Stimulated activated CD8-positive, alpha-beta memory T cell treated with anti-CD3 and anti-CD28 coated beads, Interleukin-7, amount 100 ng/mL, for 48 hours (primary cell): ENCODE measurements around the gene CCDC194.
A peak's percentile ranks its signal among the peaks of the same experiment; 100 is the strongest.

Source experiments
- DNase-seq, 2 donors: peaks; one replicate each; pipeline ENCODE4 v3.0.0-alpha.2; 2020; ENCODE audit warnings: low read depth in 1 of 2; ENCODE audit errors: extremely low read depth in 1 of 2

CCDC194 gene

GRCh38 chr19:17393914-17394313 lies at the start of gene CCDC194:
Gene CCDC194 (minus strand): TSS chr19:17394196. CDS start chr19:17394158, 38 bp downstream.
- no peak for DNase-seq

GRCh38 chr19:17441241-17442021 lies 47.4 kb upstream of the CCDC194 start:
- no peak for DNase-seq

GRCh38 chr19:17436874-17437267 lies 42.9 kb upstream of the CCDC194 start:
- no peak for DNase-seq

GRCh38 chr19:17436094-17436873 lies 42.3 kb upstream of the CCDC194 start:
- DNase-seq, result no peak

GRCh38 chr19:17435218-17435617 lies 41.2 kb upstream of the CCDC194 start:
- DNase-seq, result no peak

GRCh38 chr19:17431417-17431816 lies 37.4 kb upstream of the CCDC194 start:
- no peak for DNase-seq

GRCh38 chr19:17429641-17430113 lies 35.7 kb upstream of the CCDC194 start:
- no peak for DNase-seq

GRCh38 chr19:17424743-17425365 lies 30.9 kb upstream of the CCDC194 start:
- DNase-seq, result no peak

GRCh38 chr19:17423429-17424208 lies 29.6 kb upstream of the CCDC194 start:
- no peak for DNase-seq

- DNase-seq, result no peak
Measured at GRCh38 chr19:17421942-17422341, 27.9 kb upstream of the CCDC194 start.

- no peak for DNase-seq
Measured at GRCh38 chr19:17420475-17420924, 26.5 kb upstream of the CCDC194 start.

- DNase-seq, result peak; percentile 88 to 93
Measured at GRCh38 chr19:17419621-17420474, 25.9 kb upstream of the CCDC194 start, which contains the start of gene MVB12A. Gene MVB12A (plus strand): TSS chr19:17420047. CDS start chr19:17420136, 89 bp downstream.

GRCh38 chr19:17419154-17419620 lies 25.2 kb upstream of the CCDC194 start:
- DNase-seq, result no peak

GRCh38 chr19:17418710-17419109 lies 24.7 kb upstream of the CCDC194 start:
- no peak for DNase-seq

GRCh38 chr19:17415121-17415520 lies 21.1 kb upstream of the CCDC194 start:
- no peak for DNase-seq

GRCh38 chr19:17414097-17414496 lies 20.1 kb upstream of the CCDC194 start:
- DNase-seq, result no peak

- no peak for DNase-seq
Measured at GRCh38 chr19:17411801-17412200, 17.8 kb upstream of the CCDC194 start.

- no peak for DNase-seq
Measured at GRCh38 chr19:17409990-17410389, 16.0 kb upstream of the CCDC194 start.

GRCh38 chr19:17406887-17407196 lies 12.8 kb upstream of the CCDC194 start:
- DNase-seq, result no peak
